Stimulated activated effector memory CD8-positive, alpha-beta T cell treated with anti-CD3 and anti-CD28 coated beads, Interleukin-12 subunit alpha, Interleukin-12 subunit beta, amount 100 ng/mL, for 72 hours (primary cell): ENCODE measurements around the gene GPR137C.
A peak's percentile ranks its signal among the peaks of the same experiment; 100 is the strongest.
"Not testable (repeated sequence)": the region's sequence is repeated elsewhere in the genome, so short reads cannot be mapped to it uniquely, and the experiment has no call there.

ENCODE experiments used
- ATAC-seq: fragments of 150-1000 bp; cut with Tn5 transposase; 2 replicates; pipeline ENCODE4 v1.10.0; 2021
- DNase-seq, 2 donors: peaks; one replicate each; pipeline ENCODE4 v3.0.0; 2021 to 2022; ENCODE audit warnings: low spot score in 2 of 2
- H3K27ac Mint-ChIP-seq: one replicate; pipeline ENCODE4 v1.8.0; 2022; ENCODE audit warnings: mild to moderate bottlenecking, mixed read lengths
- H3K36me3 Mint-ChIP-seq: one replicate; pipeline ENCODE4 v1.8.0; 2022; ENCODE audit warnings: mild to moderate bottlenecking, mixed read lengths
- H3K4me1 Mint-ChIP-seq: one replicate; pipeline ENCODE4 v1.8.0; 2022; ENCODE audit warnings: mixed read lengths
- H3K4me3 Mint-ChIP-seq: one replicate; pipeline ENCODE4 v1.8.0; 2022; ENCODE audit warnings: mild to moderate bottlenecking, mixed read lengths
- H3K9me3 Mint-ChIP-seq: one replicate; pipeline ENCODE4 v1.8.0; 2022; ENCODE audit warnings: mixed read lengths

GPR137C gene

GRCh38 chr14:52551205-52551604 is 1.4 kb upstream of the GPR137C start:
- Mint-ChIP-seq H3K27ac (peak overlapping the region; percentile 74), H3K36me3 (peaks cover 13% of the 10 kb centered on the region), H3K4me1 (peaks cover 32% of the 10 kb centered on the region), H3K9me3 (no peaks in the 10 kb centered on the region), H3K4me3 (peak overlapping the region; percentile 91)
- DNase-seq (no peak), ATAC-seq (no peak)

DNA sequence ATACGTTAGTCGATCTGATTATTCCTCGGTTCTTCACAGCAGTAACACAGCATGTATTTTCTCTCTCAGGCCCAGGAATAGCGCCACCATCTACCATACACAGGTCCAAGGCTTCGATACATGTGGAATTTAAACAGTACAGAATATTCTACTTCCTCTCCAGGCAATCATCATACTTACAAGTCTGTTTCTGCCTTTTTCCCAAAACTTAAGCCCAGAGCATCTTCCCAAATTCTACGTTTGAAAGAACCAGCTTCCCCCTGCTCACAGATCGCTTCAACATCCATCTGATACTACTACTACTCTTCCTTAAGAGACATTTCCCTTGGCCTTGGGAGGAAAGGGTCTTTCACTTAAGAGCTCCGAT is 957 bp upstream of the GPR137C start:
- Mint-ChIP-seq H3K4me3 (peak overlapping the region; percentile 91), H3K27ac (peak overlapping the region; percentile 74), H3K9me3 (no peaks in the 10 kb centered on the region), H3K36me3 (peaks cover 13% of the 10 kb centered on the region), H3K4me1 (peaks cover 28% of the 10 kb centered on the region)
- ATAC-seq (no peak), DNase-seq (no peak)

GRCh38 chr14:52553002-52553670 is 500 bp downstream of the GPR137C start:
- no peaks in the 10 kb centered on the region for H3K9me3 Mint-ChIP-seq
- ATAC-seq, result peak; percentile 58
- peak overlapping the region; percentile 91 for H3K4me3 Mint-ChIP-seq
- peak overlapping the region; percentile 63 for H3K27ac Mint-ChIP-seq
- H3K36me3 Mint-ChIP-seq, result peaks cover 13% of the 10 kb centered on the region
- H3K4me1 Mint-ChIP-seq, result peaks cover 28% of the 10 kb centered on the region
- DNase-seq, result no peak

GRCh38 chr14:52553671-52554575 is 1.3 kb downstream of the GPR137C start:
- Mint-ChIP-seq H3K9me3 (no peaks in the 10 kb centered on the region), H3K4me1 (peaks cover 28% of the 10 kb centered on the region), H3K36me3 (peaks cover 13% of the 10 kb centered on the region), H3K27ac (peak overlapping the region; percentile 63), H3K4me3 (peak overlapping the region; percentile 91)
- peak; percentile 65 to 81 for DNase-seq
- peak; percentile 41 for ATAC-seq

DNA sequence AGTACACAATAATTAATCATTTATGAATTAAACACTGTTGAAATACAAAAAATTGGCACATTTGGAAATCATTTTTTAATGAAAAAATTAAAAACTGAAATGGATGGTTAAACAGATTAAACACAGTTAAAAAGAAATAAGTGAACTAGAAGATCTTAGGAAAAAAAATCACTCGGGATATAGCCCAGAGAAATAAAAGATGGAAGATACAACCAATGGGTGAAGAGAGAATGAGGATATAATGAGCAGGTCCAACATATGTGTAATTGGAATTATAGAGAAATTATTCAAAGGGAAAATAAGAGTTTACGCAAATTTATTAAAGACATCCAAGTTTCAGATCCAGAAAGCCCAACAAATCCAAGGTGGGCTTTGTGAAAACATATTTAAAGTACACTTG is 6.1 kb downstream of the GPR137C start:
- no peak for ATAC-seq
- H3K4me1 Mint-ChIP-seq, result peaks cover 4% of the 10 kb centered on the region
- no peak overlapping the region for H3K4me3 Mint-ChIP-seq
- DNase-seq, result no peak
- H3K36me3 Mint-ChIP-seq, result peaks cover 3% of the 10 kb centered on the region
- no peaks in the 10 kb centered on the region for H3K9me3 Mint-ChIP-seq
- no peak overlapping the region for H3K27ac Mint-ChIP-seq

DNA sequence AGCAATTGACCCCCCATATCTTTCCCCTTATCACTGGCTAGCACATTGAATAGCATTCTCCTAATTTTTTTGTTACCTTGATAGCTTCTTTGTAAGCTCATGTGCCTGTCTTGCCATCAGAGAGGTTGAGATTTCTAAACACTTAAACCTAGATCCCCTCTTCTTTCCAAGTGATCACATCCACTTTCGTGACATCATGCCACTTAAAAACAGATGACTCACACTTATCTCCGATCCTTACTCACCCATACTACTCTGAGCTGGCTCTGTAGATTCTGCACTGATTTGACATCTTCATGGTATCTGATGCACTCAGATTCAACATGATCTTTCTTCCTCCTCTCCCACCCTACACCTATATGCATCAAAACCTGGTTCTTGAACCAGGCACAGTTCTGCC is 10.5 kb downstream of the GPR137C start:
- H3K36me3 Mint-ChIP-seq, result no peaks in the 10 kb centered on the region
- no peaks in the 10 kb centered on the region for H3K4me1 Mint-ChIP-seq
- ATAC-seq (peak; percentile 69), DNase-seq (no peak)
- no peak overlapping the region for H3K27ac Mint-ChIP-seq
- no peak overlapping the region for H3K4me3 Mint-ChIP-seq
- no peaks in the 10 kb centered on the region for H3K9me3 Mint-ChIP-seq

DNA sequence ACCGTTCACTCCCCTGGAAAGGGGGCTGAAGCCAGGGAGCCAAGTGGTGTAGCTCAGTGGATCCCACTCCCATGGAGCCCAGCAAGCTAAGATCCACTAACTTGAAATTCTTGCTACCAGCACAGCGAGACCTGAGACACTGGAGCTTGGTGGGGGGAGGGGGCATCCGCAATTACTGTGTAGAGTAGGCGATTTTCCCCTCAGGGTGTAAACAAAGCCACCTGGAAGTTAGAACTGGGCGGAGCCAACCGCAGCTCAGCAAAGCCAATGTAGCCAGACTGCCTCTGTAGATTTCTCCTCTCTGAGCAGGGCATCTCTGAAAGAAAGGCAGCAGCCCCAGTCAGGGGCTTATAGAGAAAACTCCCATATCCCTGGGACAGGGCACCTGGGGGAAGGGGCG is 15.8 kb downstream of the GPR137C start:
- not testable (repeated sequence) for H3K4me1 Mint-ChIP-seq, H3K36me3 Mint-ChIP-seq, ATAC-seq, H3K27ac Mint-ChIP-seq, DNase-seq, H3K4me3 Mint-ChIP-seq
- H3K9me3 Mint-ChIP-seq, result peaks cover 25% of the 10 kb centered on the region

- no peak for DNase-seq
- Mint-ChIP-seq H3K9me3 (peaks cover 17% of the 10 kb centered on the region), H3K4me1 (no peaks in the 10 kb centered on the region), H3K27ac (no peak overlapping the region), H3K36me3 (no peaks in the 10 kb centered on the region), H3K4me3 (no peak overlapping the region)
- ATAC-seq, result no peak
These were observed 23.2 kb downstream of the GPR137C start for GRCh38 chr14:52575858-52576257.

DNA sequence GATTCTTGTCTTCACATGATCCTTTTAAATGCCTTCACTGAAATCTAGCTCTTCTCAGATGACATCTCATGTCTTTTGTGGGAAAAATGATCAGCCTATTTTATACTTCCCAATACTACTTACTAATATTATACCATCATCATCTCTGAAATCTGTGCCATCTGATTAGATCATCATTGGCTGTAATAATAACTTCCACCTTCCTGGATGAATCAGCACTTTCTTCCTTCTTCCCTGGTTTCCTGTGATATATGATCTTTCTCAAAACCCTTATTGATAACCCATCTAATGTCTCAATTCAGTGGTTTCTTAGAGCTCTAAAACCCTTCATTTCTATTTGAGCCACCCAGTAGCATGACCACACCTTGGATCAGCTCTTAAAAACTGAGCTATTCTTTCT is 30.9 kb downstream of the GPR137C start:
- Mint-ChIP-seq H3K36me3 (no peaks in the 10 kb centered on the region), H3K4me3 (no peak overlapping the region), H3K9me3 (no peaks in the 10 kb centered on the region), H3K4me1 (no peaks in the 10 kb centered on the region), H3K27ac (no peak overlapping the region)
- no peak for ATAC-seq
- DNase-seq, result no peak

GRCh38 chr14:52589646-52590045 is 37.0 kb downstream of the GPR137C start:
- no peaks in the 10 kb centered on the region for H3K36me3 Mint-ChIP-seq
- DNase-seq (no peak), ATAC-seq (no peak)
- no peaks in the 10 kb centered on the region for H3K4me1 Mint-ChIP-seq
- H3K4me3 Mint-ChIP-seq, result no peak overlapping the region
- H3K27ac Mint-ChIP-seq, result no peak overlapping the region
- peaks cover 4% of the 10 kb centered on the region for H3K9me3 Mint-ChIP-seq

- no peak overlapping the region for H3K4me3 Mint-ChIP-seq
- peaks cover 4% of the 10 kb centered on the region for H3K9me3 Mint-ChIP-seq
- no peaks in the 10 kb centered on the region for H3K36me3 Mint-ChIP-seq
- no peak for ATAC-seq
- no peak overlapping the region for H3K27ac Mint-ChIP-seq
- DNase-seq, result no peak
- no peaks in the 10 kb centered on the region for H3K4me1 Mint-ChIP-seq
These were observed 37.7 kb downstream of the GPR137C start for GRCh38 chr14:52590318-52590717.

DNA sequence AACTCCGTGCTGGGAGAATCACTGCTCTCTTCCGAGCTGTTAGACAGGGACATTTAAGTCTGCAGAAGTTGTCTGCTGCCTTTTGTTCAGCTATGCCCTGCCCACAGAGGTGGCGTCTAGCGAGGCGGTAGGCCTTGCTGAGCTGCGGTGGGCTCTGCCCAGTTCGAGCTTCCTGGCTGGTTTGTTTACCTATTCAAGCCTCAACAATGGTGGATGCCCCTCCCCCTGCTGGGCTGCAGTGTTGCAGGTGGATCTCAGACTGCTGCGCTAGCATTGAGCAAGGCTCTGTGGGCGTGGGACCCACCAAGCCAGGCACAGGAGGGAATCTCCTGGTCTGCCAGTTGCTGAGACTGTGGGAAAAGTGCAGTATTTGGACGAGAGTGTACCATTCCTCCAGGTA is 43.7 kb downstream of the GPR137C start:
- DNase-seq, result no peak
- H3K9me3 Mint-ChIP-seq, result peaks cover 7% of the 10 kb centered on the region

GRCh38 chr14:52596861-52597260 is 44.2 kb downstream of the GPR137C start:
- Mint-ChIP-seq H3K4me1 (no peaks in the 10 kb centered on the region), H3K9me3 (peaks cover 7% of the 10 kb centered on the region), H3K27ac (no peak overlapping the region), H3K36me3 (no peaks in the 10 kb centered on the region), H3K4me3 (no peak overlapping the region)
- no peak for ATAC-seq
- DNase-seq, result no peak

More for the DNA sequence above, 43.7 kb downstream of the GPR137C start:
- no peak overlapping the region for H3K4me3 Mint-ChIP-seq
- ATAC-seq, result no peak
- no peaks in the 10 kb centered on the region for H3K36me3 Mint-ChIP-seq
- H3K27ac Mint-ChIP-seq, result no peak overlapping the region
- no peaks in the 10 kb centered on the region for H3K4me1 Mint-ChIP-seq

GRCh38 chr14:52598568-52598967 is 45.9 kb downstream of the GPR137C start:
- Mint-ChIP-seq H3K4me1 (no peaks in the 10 kb centered on the region), H3K27ac (no peak overlapping the region), H3K9me3 (peaks cover 6% of the 10 kb centered on the region), H3K36me3 (no peaks in the 10 kb centered on the region), H3K4me3 (no peak overlapping the region)
- no peak for ATAC-seq
- no peak for DNase-seq

DNA sequence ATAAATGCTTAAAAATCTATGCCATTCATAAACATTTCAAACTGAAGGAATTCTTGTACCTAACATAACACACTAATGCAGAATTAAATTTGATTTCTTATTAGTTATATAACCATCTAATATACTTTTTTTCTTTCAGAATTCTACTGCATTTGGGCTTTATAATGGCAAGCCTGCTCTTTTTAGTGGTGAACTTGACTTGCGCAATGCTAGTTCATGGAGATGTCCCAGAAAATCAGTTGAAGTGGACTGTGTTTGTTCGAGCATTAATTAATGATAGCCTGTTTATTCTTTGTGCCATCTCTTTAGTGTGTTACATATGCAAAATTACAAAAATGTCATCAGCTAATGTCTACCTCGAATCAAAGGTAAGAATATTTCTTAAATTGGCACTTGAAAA is 47.3 kb downstream of the GPR137C start:
- peaks cover 2% of the 10 kb centered on the region for H3K9me3 Mint-ChIP-seq
- H3K4me3 Mint-ChIP-seq, result no peak overlapping the region
- DNase-seq (no peak), ATAC-seq (no peak)
- H3K4me1 Mint-ChIP-seq, result no peaks in the 10 kb centered on the region
- H3K27ac Mint-ChIP-seq, result no peak overlapping the region
- H3K36me3 Mint-ChIP-seq, result no peaks in the 10 kb centered on the region

GRCh38 chr14:52602131-52602530 is 49.5 kb downstream of the GPR137C start:
- Mint-ChIP-seq H3K4me1 (no peaks in the 10 kb centered on the region), H3K4me3 (no peak overlapping the region), H3K9me3 (no peaks in the 10 kb centered on the region), H3K36me3 (no peaks in the 10 kb centered on the region), H3K27ac (no peak overlapping the region)
- ATAC-seq (no peak), DNase-seq (no peak)
